ENCODE results near the gene ADNP. TPM values are rescaled to one million over a fixed set of nuclear protein-coding genes. Genes with fewer than 3 reads are reported as not detected.
"Not testable (repeated sequence)": the region's sequence is repeated elsewhere in the genome, so short reads cannot be mapped to it uniquely, and the experiment has no call there.

Gene ADNP
- 69.2 and 70.6 TPM in 2 replicates for total RNA-seq

- intact Hi-C loops (cut with micrococcal nuclease): loop anchor here (1.0 to 5.0 kb wide), 3 partner anchors 27 to 471 kb away; partner anchors contain the start of genes DPM1, MOCS3 and PARD6B
Measured at GRCh38 chr20:50931306-50932015, at the start of gene ADNP. Gene ADNP, minus strand, starts transcription at chr20:50931437. Its CDS starts 27,441 bp downstream, at chr20:50903996.

GRCh38 chr20:50980071-50980681 is 48.9 kb upstream of the ADNP start:
- intact Hi-C loops (cut with micrococcal nuclease): no loop called here

- intact Hi-C loops (cut with micrococcal nuclease): not testable (repeated sequence)
Measured at GRCh38 chr20:50978533-50978932, 47.3 kb upstream of the ADNP start.

GRCh38 chr20:50977066-50978021 is 46.1 kb upstream of the ADNP start:
- intact Hi-C loops (cut with micrococcal nuclease): no loop called here

- intact Hi-C loops (cut with micrococcal nuclease): no loop called here
Measured at GRCh38 chr20:50975701-50976330, 44.6 kb upstream of the ADNP start.

- intact Hi-C loops (cut with micrococcal nuclease): no loop called here
Measured at GRCh38 chr20:50969912-50970311, 38.7 kb upstream of the ADNP start.

- intact Hi-C loops (cut with micrococcal nuclease): no loop called here
Measured at GRCh38 chr20:50969435-50969834, 38.2 kb upstream of the ADNP start.

GRCh38 chr20:50968289-50968688 is 37.1 kb upstream of the ADNP start:
- intact Hi-C loops (cut with micrococcal nuclease): no loop called here

- intact Hi-C loops (cut with micrococcal nuclease): no loop called here
Measured at GRCh38 chr20:50967586-50967985, 36.3 kb upstream of the ADNP start.

GRCh38 chr20:50959543-50960126 is 28.4 kb upstream of the ADNP start:
- intact Hi-C loops (cut with micrococcal nuclease): loop anchor here (10.0 kb wide), 1 partner anchor 445 kb away; the partner anchor contains the start of gene PTPN1

GRCh38 chr20:50958615-50959542 is 27.6 kb upstream of the ADNP start, which contains the start of gene MOCS3:
Gene MOCS3, plus strand, starts transcription at chr20:50958818. Its CDS starts 25 bp downstream, at chr20:50958843.
- intact Hi-C loops (cut with micrococcal nuclease): loop anchor here (1.0 to 10.0 kb wide), 3 partner anchors 28 to 444 kb away; partner anchors contain the start of genes ADNP, PARD6B and PTPN1

- intact Hi-C loops (cut with micrococcal nuclease): loop anchor here (1.0 to 10.0 kb wide), 4 partner anchors 27 to 443 kb away; partner anchors contain the start of genes ADNP, PARD6B and PTPN1
Measured at GRCh38 chr20:50957798-50958614, 26.8 kb upstream of the ADNP start, which contains the start of gene DPM1. Gene DPM1, minus strand, starts transcription at chr20:50958532. Its CDS starts 9 bp downstream, at chr20:50958523.

GRCh38 chr20:50957276-50957675 is 26.0 kb upstream of the ADNP start:
- intact Hi-C loops (cut with micrococcal nuclease): loop anchor here (2.0 to 10.0 kb wide), 2 partner anchors 138 to 442 kb away; partner anchors contain the start of gene PTPN1

GRCh38 chr20:50953821-50954220 is 22.6 kb upstream of the ADNP start:
- intact Hi-C loops (cut with micrococcal nuclease): loop anchor here (10.0 kb wide), 1 partner anchor 439 kb away; the partner anchor contains the start of gene PTPN1

- intact Hi-C loops (cut with micrococcal nuclease): loop anchor here (10.0 kb wide), 1 partner anchor 438 kb away; the partner anchor contains the start of gene PTPN1
Measured at GRCh38 chr20:50953196-50953595, 22.0 kb upstream of the ADNP start.

- intact Hi-C loops (cut with micrococcal nuclease): no loop called here
Measured at GRCh38 chr20:50948132-50948785, 17.0 kb upstream of the ADNP start.

GRCh38 chr20:50943069-50943468 is 11.8 kb upstream of the ADNP start:
- intact Hi-C loops (cut with micrococcal nuclease): no loop called here
